Stimulated activated CD4-positive, alpha-beta T cell treated with anti-CD3 and anti-CD28 coated beads, Interleukin-4, amount 100 ng/mL, for 4 hours (primary cell): ENCODE results near the gene LAMA3.

Experiments used
- DNase-seq, 2 experiments: peaks; one replicate each; pipeline ENCODE4 v3.0.0-alpha.2; 2020

Gene LAMA3

GRCh38 chr18:23827681-23828080, 138.4 kb downstream of the LAMA3 start:
- no peak for DNase-seq

GRCh38 chr18:23828426-23828825, 139.2 kb downstream of the LAMA3 start:
- DNase-seq: peak in 1 of 2 experiments; percentile 49

GRCh38 chr18:23832911-23833310, 143.7 kb downstream of the LAMA3 start:
- DNase-seq: no peak

GRCh38 chr18:23833714-23834113, 144.5 kb downstream of the LAMA3 start:
- DNase-seq: no peak

GRCh38 chr18:23835091-23835490, 145.8 kb downstream of the LAMA3 start:
- DNase-seq: no peak

GRCh38 chr18:23835506-23835905, 146.3 kb downstream of the LAMA3 start:
- no peak for DNase-seq

GRCh38 chr18:23837591-23837990, 148.3 kb downstream of the LAMA3 start:
- no peak for DNase-seq

- DNase-seq: no peak
Observed at GRCh38 chr18:23838233-23838632, 149.0 kb downstream of the LAMA3 start.

- no peak for DNase-seq
Observed at GRCh38 chr18:23838801-23839366, 149.6 kb downstream of the LAMA3 start.

- DNase-seq: no peak
Observed at GRCh38 chr18:23842305-23842704, 153.1 kb downstream of the LAMA3 start.

GRCh38 chr18:23844991-23845680, 155.9 kb downstream of the LAMA3 start:
- no peak for DNase-seq

- no peak for DNase-seq
Observed at GRCh38 chr18:23845988-23846630, 156.9 kb downstream of the LAMA3 start.

GRCh38 chr18:23847321-23847986, 158.2 kb downstream of the LAMA3 start:
- no peak for DNase-seq

GRCh38 chr18:23849141-23849540, 159.9 kb downstream of the LAMA3 start:
- no peak for DNase-seq

- DNase-seq: no peak
Observed at GRCh38 chr18:23850215-23850614, 161.0 kb downstream of the LAMA3 start.

- no peak for DNase-seq
Observed at GRCh38 chr18:23851470-23852002, 162.3 kb downstream of the LAMA3 start.

GRCh38 chr18:23852236-23853045, 163.2 kb downstream of the LAMA3 start:
- no peak for DNase-seq

GRCh38 chr18:23853448-23854195, 164.4 kb downstream of the LAMA3 start:
- DNase-seq: no peak

- DNase-seq: no peak
Observed at GRCh38 chr18:23855721-23856120, 166.5 kb downstream of the LAMA3 start.

- DNase-seq: no peak
Observed at GRCh38 chr18:23856466-23857163, 167.4 kb downstream of the LAMA3 start.

GRCh38 chr18:23857164-23857552, 167.9 kb downstream of the LAMA3 start:
- no peak for DNase-seq
